SK-N-SH treated with all-trans-retinoic acid at 6 μM for 48 hours (cell line): Measurements from ENCODE around the gene SLC26A8.

ENCODE experiments used
- ATAC-seq: fragments of 200-7000 bp; cut with Tn5 transposase; 3 replicates; pipeline ENCODE4 v1.9.1; 2020; ENCODE audit warnings: mild to moderate bottlenecking, moderate library complexity
- ARNTL ChIP-seq: fragments of 450-650 bp; formaldehyde crosslinking; IDR thresholded peaks from 2 replicates; pipeline ENCODE4 v1.5.0; 2020; ENCODE audit warnings: low read depth, mild to moderate bottlenecking, moderate library complexity, borderline replicate concordance
- BACH2 ChIP-seq: fragments of 250-450 bp; sonication (Bioruptor Pico); IDR thresholded peaks from 2 replicates; pipeline ENCODE4 v1.9.0; 2021; ENCODE audit warnings: mild to moderate bottlenecking, borderline replicate concordance
- CREB5 ChIP-seq: fragments of 250-450 bp; sonication (Bioruptor Pico); IDR thresholded peaks from 2 replicates; pipeline ENCODE4 v1.5.1; 2020; ENCODE audit warnings: low read depth, mild to moderate bottlenecking, moderate library complexity
- CSDC2 ChIP-seq: fragments of 250-450 bp; sonication (Bioruptor Pico); IDR thresholded peaks from 2 replicates; pipeline ENCODE4 v1.5.0; 2020; ENCODE audit warnings: mild to moderate bottlenecking, moderate library complexity
- GLIS3 ChIP-seq: fragments of 250-450 bp; sonication (Bioruptor Pico); IDR thresholded peaks from 2 replicates; pipeline ENCODE4 v1.5.0; 2020; ENCODE audit warnings: mild to moderate bottlenecking, moderate library complexity
- ISL1 ChIP-seq: fragments of 250-450 bp; sonication (Bioruptor Pico); IDR thresholded peaks from 2 replicates; pipeline ENCODE4 v2.1.2; 2022; ENCODE audit warnings: mild to moderate bottlenecking, moderate library complexity
- POU6F1 ChIP-seq: fragments of 250-450 bp; sonication (Bioruptor Pico); IDR thresholded peaks from 2 replicates; pipeline ENCODE4 v1.8.0; 2021; ENCODE audit warnings: low read depth, mild to moderate bottlenecking, moderate library complexity, borderline replicate concordance
- PPARA ChIP-seq: fragments of 250-450 bp; sonication (Bioruptor Pico); IDR thresholded peaks from 2 replicates; pipeline ENCODE4 v1.5.0; 2020; ENCODE audit warnings: mild to moderate bottlenecking, borderline replicate concordance
- RARB ChIP-seq: fragments of 250-450 bp; sonication (Bioruptor Pico); IDR thresholded peaks from 2 replicates; pipeline ENCODE4 v1.8.0; 2021; ENCODE audit warnings: mild to moderate bottlenecking, moderate library complexity
- SNAI2 ChIP-seq: fragments of 250-450 bp; sonication (Bioruptor Pico); IDR thresholded peaks from 2 replicates; pipeline ENCODE4 v1.5.0; 2020; ENCODE audit warnings: mild to moderate bottlenecking, moderate library complexity
- TCF4 ChIP-seq: fragments of 250-450 bp; sonication (Bioruptor Pico); IDR thresholded peaks from 2 replicates; pipeline ENCODE4 v1.8.0; 2021; ENCODE audit warnings: mild to moderate bottlenecking, moderate library complexity, borderline replicate concordance
- TSHZ2 ChIP-seq: fragments of 250-450 bp; sonication (Bioruptor Pico); IDR thresholded peaks from 2 replicates; pipeline ENCODE4 v1.5.0; 2020; ENCODE audit warnings: mild to moderate bottlenecking, moderate library complexity
- ZC3H10 ChIP-seq: fragments of 250-450 bp; sonication (Bioruptor Pico); IDR thresholded peaks from 2 replicates; pipeline ENCODE4 v1.5.1; 2021; ENCODE audit warnings: mild to moderate bottlenecking, moderate library complexity
- ZFP3 ChIP-seq: fragments of 250-450 bp; sonication (Bioruptor Pico); IDR thresholded peaks from 2 replicates; pipeline ENCODE4 v1.5.0; 2020; ENCODE audit warnings: mild to moderate bottlenecking, moderate library complexity
- ZFP30 ChIP-seq: fragments of 450-650 bp; formaldehyde crosslinking; IDR thresholded peaks from 2 replicates; pipeline ENCODE4 v1.5.0; 2022; ENCODE audit warnings: mild to moderate bottlenecking, moderate library complexity
- ZNF565 ChIP-seq: fragments of 450-650 bp; formaldehyde crosslinking; conservative IDR thresholded peaks from 2 replicates; pipeline ENCODE4 v1.5.0; 2020; ENCODE audit warnings: low read depth, mild to moderate bottlenecking, moderate library complexity
- ZNF70 ChIP-seq: fragments of 450-650 bp; formaldehyde crosslinking; IDR thresholded peaks from 2 replicates; pipeline ENCODE4 v1.5.0; 2020; ENCODE audit warnings: mild to moderate bottlenecking, moderate library complexity
- ZNF8 ChIP-seq: fragments of 450-650 bp; formaldehyde crosslinking; IDR thresholded peaks from 2 replicates; pipeline ENCODE4 v1.5.0; 2020; ENCODE audit warnings: mild to moderate bottlenecking, moderate library complexity
- TF ChIP-seq, protein P1 (sequence below): fragments of 250-450 bp; sonication (Bioruptor Pico); IDR thresholded peaks from 2 replicates; pipeline ENCODE4 v1.5.1; 2021; ENCODE audit warnings: mild to moderate bottlenecking, moderate library complexity

SLC26A8 gene

DNA sequence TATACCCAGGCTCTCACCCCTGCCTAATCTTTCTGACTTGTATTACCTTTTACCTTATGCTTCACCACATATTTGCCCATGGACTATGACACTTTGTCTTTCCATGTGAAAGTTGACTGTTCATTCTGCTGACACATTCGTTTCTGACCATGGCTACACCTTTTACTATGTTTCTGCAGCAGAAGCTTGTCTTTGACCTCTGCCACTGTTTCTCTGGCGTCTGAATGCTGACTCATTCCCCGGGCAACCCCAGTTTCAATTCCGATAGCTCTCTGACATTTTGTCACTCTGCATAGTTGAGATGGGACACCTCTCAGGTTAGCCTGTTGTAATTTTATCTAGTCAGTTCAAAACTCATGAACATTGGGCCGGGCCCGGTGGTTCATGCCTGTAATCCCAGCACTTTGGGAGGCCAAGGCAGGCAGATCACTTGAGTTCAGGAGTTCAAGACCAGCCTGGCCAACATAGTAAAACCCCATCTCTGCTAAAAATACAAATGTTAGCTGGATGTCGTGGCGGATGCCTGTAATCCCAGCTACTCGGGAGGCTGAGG lies 50.7 kb downstream of the SLC26A8 start:
- no peak for ATAC-seq
- TF ChIP-seq SNAI2 (CRISPR knock-in tag) (no peak), CSDC2 (CRISPR knock-in tag) (no peak), TCF4 (no peak), ZNF8 (CRISPR knock-in tag) (no peak), ZC3H10 (CRISPR knock-in tag) (no peak), ZFP3 (CRISPR knock-in tag) (no peak), CREB5 (CRISPR knock-in tag) (no peak), TSHZ2 (no peak), GLIS3 (CRISPR knock-in tag) (no peak), ZNF565 (CRISPR knock-in tag) (no peak), POU6F1 (CRISPR knock-in tag) (no peak), ARNTL (no peak), ZFP30 (CRISPR knock-in tag) (no peak), ZNF70 (no peak), ISL1 (no peak)
- TF ChIP-seq, protein P1, sequence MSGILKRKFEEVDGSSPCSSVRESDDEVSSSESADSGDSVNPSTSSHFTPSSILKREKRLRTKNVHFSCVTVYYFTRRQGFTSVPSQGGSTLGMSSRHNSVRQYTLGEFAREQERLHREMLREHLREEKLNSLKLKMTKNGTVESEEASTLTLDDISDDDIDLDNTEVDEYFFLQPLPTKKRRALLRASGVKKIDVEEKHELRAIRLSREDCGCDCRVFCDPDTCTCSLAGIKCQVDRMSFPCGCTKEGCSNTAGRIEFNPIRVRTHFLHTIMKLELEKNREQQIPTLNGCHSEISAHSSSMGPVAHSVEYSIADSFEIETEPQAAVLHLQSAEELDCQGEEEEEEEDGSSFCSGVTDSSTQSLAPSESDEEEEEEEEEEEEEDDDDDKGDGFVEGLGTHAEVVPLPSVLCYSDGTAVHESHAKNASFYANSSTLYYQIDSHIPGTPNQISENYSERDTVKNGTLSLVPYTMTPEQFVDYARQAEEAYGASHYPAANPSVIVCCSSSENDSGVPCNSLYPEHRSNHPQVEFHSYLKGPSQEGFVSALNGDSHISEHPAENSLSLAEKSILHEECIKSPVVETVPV (CRISPR knock-in tag) = no peak
- TF ChIP-seq, all 23 proteins: peak for 0

GRCh38 chr6:35972471-35973367 lies 51.7 kb downstream of the SLC26A8 start:
- TF ChIP-seq ZC3H10 (CRISPR knock-in tag) (no peak), ZNF565 (CRISPR knock-in tag) (no peak), PPARA (no peak), CSDC2 (CRISPR knock-in tag) (no peak), ZNF8 (CRISPR knock-in tag) (no peak), POU6F1 (CRISPR knock-in tag) (no peak), RARB (CRISPR knock-in tag) (no peak), BACH2 (CRISPR knock-in tag) (no peak), CREB5 (CRISPR knock-in tag) (no peak), TSHZ2 (no peak), ZNF70 (no peak)
- TF ChIP-seq, all 23 proteins: peak for 0
- peak; percentile 54; the same call in 1 of the 3 replicates for ATAC-seq
